Activated CD4-positive, alpha-beta T cell treated with anti-CD3 and anti-CD28 coated beads for 24 hours (primary cell): Measurements from ENCODE around the gene SCGB1C2.
"Not testable (repeated sequence)": the region's sequence is repeated elsewhere in the genome, so short reads cannot be mapped to it uniquely, and the experiment has no call there.

Experiments used
- DNase-seq, 2 donors: peaks; one replicate each; pipeline ENCODE4 v3.0.0-alpha.2; 2020; ENCODE audit warnings: low read depth in 2 of 2

Gene SCGB1C2

DNA sequence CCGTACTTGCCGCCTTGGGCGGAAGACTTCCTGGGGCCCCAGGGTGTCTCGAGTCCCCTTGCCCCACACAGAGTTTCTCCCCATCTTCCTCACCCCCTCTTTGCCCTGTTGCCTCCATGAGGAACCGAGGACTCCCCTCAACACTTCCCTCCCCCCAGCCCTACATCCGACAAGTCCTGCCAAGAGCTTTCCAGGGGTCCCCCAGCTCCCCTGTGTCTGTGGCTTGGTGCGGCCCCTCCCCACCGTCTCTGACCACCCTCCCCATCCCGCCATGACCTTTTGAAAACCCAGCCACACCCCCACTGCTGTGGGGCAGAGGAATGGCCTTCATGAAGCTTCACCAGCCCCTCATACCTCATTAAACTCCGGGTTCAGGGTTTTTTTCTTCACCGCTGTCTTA is 11.4 kb downstream of the SCGB1C2 start:
- DNase-seq = no peak

DNA sequence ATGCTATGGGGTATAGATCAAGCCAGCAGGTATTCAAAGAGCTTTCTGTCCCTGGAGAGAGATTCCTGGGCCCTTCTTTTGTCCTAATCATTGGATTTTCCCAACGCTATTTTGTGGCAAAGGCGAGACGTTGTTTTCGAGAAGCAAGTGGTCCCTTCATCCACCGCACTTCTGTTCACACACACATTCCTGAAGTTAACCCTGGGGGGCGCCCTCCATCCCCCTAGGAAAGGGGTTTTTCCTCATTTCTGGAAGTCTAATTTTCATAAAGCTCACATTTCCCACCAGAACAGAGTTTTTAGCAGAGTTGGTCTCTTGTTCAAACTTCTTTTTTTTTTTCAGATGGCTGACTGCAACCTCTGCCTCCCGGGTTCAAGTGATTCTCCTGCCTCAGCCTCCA is 11.9 kb downstream of the SCGB1C2 start:
- DNase-seq = no peak

DNA sequence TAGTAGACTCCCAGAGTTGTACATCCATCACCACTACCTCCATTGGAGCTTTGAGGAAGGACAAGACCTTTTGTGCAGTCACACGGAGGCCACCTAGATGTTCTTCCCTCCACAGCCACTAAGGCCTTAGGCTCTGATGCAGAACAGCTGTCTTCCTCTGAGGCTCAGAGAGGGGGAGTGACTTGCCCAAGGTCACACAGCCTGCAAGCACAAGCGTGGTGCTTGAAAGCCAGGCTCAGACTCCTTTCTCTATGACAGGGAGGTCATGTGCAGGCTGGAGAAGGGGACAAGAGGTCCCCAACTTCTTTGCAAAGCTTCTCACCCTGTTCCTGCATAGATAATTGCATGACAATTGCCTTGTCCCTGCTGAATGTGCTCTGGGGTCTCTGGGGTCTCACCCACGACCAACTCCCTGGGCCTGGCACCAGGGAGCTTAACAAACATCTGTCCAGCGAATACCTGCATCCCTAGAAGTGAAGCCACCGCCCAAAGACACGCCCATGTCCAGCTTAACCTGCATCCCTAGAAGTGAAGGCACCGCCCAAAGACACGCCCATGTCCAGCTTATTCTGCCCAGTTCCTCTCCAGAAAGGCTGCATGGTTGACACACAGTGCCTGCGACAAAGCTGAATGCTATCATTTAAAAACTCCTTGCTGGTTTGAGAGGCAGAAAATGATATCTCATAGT is 12.7 kb downstream of the SCGB1C2 start:
- no peak for DNase-seq

DNA sequence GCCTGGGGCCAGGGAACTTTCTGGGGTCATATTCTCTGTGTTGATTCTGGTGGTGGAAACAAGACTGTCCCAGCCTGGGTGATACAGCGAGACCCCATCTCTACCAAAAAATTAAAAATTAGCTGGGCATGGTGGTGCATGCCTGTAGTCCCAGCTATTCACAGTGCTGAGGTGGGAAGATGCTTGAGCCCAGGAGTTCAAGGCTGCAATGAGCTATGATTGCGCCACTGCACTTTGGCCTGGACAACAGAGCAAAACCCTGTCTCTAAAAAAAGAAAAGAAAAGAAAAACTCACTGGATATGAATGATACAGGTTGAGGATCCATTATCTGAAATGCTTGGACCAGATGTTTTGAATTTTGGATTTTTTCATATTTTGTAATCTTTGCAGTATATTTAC is 13.6 kb downstream of the SCGB1C2 start:
- DNase-seq = no peak

DNA sequence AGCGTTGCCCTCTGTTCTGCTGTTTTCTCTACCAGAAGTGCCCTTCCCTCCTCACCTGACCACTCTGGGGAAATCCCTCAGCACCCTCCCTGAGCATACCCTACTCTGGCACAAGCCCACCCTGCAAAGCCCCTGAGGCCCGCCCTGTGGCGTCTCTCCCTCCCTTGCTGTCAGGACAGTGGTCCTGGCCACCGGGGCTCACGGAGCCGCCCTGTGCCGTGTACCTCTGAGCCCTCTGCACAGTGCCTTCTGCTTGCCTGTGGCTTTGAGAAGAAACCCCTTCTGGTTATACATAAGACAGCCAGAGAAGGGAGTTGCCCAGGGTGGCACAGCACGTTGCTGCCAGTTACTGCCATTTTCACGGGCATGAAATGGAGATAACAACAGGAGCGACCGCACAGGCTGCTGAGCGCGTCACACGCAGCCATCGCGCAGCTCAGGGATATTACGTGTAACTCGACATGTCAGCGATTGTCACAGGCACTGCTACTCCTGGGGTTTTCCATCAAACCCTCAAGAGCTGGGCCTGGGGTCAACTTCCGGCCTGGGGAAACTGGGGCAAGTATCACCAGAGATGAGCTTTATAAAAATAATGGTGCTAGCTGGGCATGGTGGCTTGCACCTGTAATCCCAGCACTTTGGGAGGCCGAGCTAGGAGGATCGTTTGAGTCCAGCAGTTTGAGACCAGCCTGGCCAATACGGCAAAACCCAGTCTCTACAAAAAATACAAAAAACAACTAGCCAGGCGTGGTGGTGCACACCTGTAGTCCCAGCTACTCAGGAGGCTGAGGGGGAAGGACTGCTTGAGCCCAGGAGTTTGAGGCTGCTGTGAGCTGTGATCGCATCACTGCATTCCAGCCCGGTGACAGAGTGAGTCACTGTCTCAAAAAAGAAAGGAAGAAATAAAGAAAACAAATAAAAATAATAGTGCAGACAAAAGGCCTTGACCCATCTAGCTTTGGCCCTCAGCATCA is 14.8 kb downstream of the SCGB1C2 start:
- no peak for DNase-seq

DNA sequence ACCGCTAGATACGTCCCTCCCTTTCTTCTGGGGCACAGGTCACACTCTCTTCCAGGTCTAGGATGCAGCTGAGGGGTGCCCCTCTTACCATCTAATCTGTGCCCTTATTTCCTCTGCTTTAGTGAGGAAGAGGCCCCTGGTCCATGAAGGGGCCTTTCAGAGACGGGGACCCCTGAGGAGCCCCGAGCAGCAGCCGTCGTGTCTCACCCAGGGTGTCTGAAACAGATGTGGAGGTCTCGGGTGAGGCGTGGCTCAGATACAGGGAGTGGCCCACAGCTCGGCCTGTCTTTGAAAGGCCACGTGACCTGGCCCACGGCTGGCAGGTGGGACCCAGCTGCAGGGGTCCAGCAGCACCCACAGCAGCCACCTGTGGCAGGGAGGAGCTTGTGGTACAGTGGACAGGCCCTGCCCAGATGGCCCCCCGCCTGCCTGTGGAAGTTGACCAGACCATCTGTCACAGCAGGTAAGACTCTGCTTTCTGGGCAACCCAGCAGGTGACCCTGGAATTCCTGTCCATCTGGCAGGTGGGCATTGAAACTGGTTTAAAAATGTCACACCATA is 15.6 kb downstream of the SCGB1C2 start:
- no peak for DNase-seq

DNA sequence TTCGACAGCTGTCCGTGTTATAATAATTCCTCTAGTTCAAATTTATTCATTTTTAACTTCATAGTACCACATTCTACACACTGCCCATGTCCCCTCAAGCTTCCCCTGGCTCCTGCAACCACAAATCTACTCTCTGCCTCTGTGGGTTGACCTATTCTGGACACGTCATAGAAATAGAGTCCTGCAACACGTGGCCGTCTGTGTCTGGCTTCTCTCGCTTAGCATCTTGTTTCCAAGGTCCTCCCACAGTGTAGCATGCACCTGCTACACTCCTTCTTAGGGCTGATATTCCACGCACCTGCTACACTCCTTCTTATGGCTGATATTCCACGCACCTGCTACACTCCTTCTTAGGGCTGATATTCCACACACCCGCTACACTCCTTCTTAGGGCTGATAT is 16.5 kb downstream of the SCGB1C2 start:
- DNase-seq = no peak

DNA sequence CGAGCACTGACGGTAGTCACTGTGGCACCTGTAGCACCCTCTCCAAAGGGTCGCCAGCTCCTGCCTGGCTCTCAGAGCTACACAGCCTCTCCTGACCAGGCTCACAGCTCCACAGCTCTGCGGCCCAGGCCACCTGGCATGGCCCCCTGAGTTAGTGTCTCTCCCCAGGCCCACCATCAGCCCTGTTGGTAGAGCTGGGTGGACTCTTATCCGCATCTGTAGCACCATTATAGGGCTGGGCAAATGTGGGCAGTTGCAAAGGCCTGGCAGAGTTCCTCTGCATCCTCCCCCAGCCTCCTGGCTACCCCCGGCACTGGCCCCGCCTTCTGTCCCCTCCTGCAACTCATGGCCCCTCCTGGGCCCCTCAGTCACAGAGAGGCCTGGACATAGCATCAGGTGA is 18.2 kb downstream of the SCGB1C2 start:
- DNase-seq = no peak

DNA sequence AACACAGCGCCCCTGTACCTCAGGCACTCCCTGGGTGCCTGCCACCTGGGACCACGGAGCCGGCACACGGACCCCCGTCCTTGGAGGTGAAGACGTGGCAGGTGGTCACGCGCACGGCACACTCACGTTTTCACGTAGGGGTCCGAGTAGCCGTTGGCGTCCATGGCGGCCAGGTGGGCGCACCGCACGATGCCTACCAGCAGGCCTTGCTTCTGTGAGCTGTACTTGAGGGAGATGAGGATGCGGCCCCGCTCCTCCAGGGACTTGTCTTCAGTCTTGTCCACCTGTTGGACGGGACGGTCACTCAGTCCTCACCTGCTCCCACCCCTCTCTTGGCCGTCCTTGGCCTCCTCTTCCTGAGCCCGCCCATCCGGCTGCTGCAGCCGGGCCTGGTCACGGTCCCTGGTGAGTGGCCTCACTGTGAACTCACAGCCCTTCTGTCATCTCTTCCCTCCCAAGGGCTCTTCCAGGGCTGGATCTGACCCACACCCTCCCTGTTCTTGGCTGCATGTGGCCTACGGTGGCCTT is 18.8 kb downstream of the SCGB1C2 start:
- no peak for DNase-seq

DNA sequence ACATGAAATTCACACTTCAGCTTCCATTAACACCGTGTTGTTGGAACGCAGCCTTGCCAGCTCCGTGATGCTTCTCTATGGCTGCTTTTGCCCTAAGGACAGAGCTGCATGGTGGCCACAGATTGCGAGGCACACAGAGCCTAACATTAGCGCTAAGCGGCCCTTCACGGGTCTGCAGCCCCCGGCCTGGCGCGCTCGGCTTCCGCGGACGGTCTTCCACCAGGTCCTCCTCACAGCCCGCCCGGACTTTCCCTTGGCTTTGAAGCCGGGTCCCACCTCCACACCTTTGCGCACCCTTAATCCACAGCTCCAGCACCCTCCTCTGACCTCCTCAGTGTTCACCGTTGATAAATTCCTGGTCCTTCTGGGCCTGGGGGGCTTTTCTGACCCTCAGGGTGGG is 19.6 kb downstream of the SCGB1C2 start:
- no peak for DNase-seq

DNA sequence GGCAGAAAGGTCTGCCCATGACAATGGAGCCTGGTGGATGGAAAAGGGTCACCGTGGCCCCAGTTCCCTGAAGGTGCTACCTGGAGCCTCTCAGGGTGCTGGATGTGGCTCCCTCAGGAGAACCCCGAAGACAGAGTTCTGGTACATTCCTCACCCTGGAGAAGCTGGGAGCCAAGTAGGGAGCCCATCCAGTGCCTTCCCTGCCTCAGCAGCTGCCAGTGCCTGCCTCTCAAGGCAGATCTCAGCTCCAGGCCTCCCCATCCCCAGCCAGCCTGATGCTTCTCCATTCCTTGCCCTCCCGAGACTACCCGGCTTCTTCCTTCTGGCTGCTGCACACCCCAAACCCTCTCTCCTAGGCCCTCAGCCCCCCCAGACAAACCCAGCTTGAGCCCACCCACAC is 20.5 kb downstream of the SCGB1C2 start:
- no peak for DNase-seq

DNA sequence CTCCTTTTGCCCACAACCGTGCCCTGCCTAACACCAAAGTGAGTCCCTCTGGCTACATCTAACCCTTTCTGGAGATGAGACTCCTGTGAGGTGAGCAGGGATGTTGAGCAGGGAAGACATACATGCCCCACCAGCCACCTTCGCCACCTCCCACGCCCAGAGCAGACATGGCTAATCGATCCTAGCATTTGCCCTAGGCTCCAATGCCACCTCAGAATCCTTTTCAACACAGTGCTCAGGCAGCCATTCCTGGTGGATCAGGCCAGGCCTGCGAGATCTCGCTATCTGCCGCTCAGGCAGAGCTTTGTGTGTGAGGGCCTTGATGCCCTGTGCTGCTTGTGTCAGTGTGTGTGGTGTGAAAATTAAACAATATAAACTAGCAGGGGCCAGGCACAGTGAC is 21.0 kb downstream of the SCGB1C2 start:
- no peak for DNase-seq

DNA sequence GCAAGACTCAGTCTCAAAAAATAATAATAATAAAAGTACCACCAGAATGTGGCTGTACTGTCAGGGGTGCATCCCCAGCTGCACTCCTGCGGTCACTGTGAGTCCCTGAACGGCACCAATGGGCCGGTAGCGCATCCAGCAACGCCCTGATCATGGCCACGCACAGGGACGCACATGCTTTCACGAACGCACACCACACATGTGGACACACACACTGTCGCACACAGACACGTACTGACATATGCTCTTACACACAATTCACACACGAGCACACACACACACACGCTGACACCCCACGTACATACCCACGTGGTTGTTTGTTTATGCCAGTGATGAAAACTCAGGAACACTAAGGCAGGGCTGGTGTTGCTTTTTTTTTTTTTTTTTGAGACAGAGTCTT is 22.2 kb downstream of the SCGB1C2 start:
- no peak for DNase-seq

DNA sequence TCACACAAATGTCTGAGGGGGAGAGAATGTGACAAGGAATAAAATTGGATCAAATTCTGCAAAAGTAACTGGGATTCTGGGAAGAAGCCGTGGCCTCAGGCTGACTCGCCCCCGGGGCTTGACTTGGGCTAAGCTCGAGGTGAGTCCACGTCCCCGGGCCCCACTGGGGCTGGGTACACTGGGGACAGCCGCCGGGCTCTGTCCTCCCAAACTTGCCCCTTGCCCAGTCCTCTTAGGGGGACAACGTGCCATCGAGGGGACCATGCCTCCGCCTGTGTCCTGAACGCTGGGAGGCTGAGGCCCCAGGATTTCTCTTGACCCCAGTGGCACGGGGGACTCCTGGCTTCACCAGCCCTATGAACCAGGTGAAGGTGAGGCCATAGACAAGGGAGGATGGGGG is 23.0 kb downstream of the SCGB1C2 start:
- DNase-seq = no peak

DNA sequence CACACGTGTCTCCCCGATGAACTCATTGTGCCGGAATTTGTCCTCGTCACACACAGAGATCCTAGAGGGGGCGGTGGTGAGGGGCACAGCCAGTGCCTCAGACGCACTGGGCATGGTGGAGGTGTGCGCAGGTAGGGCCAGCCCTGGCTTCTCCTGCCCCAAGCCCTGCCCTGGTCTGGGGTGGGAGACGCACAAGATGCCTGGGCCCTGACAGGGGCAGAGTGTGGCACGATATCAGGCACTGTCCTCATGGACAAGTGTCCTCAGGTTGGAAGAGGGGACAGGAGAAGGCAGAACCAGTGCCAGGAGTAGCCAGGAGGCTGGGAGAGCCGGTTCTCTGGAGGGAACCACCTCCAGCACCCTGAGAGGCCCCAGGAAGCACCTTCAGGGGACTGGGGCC is 24.1 kb downstream of the SCGB1C2 start:
- DNase-seq = no peak

DNA sequence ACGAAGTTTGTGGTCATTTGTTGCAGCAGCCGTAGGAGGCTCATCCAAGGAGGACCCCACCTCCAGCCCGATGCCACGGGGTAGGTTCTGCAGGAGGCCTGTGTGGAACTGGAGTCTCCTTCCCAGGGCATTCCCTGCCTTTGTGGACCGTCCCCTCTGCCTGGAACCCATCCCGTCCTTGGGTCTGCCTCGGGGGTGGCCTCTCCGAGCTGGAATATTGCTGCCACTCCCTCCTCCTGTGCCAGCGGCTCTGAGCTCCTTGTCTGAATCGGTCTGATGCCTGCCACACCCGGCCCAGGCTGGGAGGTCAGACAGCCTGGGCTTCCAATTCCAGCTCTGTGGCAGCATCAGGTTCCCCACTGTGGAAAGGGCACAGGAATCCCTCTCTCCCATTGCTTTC is 25.3 kb downstream of the SCGB1C2 start:
- no peak for DNase-seq

DNA sequence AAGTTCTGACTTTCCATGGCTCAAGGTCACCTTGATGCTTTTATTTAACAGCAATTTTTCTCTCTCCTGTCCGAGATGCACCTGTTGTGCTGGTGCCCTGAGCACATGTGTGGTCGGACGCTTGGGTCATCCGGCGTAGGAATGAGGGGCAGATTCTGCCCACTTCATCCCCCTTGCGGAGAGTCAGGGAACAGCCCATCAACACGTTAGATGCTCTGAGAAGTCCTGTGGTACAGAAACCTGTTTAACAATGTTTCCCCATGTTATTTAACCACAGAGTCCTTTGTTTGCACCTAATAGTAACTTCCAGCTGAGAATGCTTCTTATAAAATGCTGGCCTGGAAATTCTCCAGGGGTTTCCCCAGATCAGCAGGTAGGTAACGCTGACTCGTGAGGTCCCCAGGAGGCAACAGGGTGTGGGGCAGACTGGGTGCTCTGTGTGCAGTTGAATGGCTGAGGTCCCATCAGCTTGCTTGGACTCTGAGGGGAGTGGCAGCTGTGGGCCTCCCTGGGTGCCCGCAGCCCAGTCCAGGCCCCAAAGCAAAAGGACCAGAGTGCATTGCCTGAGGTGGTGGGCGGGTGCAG is 26.2 kb downstream of the SCGB1C2 start:
- DNase-seq = no peak

DNA sequence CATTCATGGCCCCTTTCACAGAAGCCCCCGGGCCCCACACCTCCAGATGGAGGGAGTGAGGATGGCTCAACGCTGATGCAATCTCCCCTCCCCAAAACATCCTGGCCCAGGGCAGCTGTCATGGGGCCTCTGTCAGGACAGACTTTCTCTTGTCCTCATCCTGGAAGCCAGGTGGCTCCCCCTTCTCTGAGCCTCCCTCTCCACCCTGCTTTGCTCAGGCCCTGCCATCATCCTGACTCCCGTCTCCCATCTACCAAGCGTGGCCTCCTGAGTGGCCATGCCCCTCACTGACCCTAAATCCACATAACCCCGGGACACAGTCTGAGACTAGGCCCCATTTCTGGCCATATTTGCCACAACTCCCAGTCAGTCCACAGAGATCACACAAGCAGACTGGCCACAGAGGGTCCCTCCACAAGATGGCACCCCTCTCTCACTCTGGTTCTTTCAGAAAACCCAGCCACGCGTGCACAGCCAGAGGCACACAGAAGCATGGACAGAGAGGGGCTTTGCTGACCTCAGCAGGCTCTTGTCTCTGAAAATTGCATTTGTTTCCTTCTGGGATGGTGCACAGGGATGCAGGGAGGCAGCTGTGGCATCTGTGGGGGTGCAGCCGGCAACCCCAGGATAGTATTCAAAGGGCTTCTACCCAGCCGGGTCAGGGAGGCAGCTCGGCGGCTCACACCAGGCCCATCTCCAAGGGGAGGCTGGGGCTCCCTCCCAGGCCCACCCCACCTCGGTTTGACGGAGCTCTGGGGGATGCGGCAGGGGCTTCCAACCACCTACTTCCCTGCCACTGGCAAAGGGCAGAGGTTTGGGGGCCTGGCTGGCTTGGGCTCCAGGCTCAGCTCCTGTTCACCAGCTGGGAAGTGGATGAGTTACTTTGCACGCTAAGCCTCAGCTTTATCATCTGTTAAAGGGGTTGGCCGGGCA is 27.2 kb downstream of the SCGB1C2 start:
- DNase-seq = no peak

DNA sequence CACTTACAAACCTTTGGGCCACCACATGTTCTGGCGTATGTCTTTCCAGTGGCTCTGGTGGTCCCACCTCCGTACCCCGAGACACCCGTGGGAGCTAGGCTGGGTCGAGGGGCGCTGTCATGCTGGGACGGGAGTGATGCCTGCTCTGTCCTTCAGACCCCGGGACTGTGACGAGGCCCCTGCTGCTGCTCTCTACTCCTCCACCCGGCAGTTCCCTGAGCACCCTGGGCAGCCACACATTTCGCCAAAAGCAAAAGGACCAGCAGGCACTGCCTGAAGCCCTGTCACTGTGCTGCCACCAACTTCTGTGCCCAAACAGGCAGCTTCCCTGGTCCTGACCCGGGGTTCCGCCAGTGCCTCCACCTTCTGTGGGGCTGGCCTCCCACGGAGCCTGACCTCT is 28.6 kb downstream of the SCGB1C2 start:
- no peak for DNase-seq

DNA sequence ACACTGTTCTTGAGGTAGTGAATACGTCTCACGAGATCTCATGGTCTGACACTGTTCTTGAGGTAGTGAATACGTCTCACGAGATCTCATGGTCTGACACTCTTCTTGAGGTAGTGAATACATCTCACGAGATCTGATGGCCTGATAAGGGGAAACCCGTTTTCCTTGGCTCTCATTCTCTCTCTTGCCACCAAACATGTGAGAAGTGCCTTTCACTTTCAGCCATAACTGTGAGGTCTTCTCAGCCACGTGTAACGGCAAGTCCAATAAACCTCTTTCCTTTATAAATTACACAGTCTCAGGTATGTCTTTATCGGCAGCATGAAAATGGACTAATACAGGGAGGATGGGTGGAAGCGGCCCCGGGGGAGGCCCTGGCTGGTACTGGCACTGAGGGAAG is 31.2 kb downstream of the SCGB1C2 start:
- DNase-seq = not testable (repeated sequence)

DNA sequence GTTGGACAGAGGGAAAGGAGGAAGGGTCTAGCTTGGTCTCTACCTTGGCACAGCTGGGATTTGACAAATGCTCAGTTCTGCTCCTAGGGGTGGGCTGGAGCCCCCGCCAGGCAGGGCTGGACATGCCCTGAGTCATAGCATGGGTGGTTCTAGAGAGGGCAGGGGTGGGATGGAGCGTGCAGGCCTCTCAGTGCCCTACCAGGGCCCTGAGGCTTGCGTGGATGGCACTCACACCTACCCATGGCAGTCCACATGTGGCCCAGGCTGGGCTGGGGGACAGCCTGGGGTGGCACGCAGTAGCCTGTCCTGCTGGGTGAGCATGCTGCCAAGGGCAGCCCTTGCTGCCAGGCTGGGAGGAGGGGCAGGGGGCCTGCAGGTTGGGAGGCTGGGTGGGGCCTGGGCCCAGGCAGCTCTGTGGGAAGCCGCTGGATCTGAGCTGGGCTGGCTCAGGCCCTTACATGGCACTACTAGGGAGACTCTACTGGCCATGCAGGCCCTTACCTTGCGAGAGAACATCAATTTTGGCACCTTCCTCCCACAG is 32.8 kb downstream of the SCGB1C2 start:
- DNase-seq = no peak
